ENCODE data around the gene AUTS2.
A peak's percentile ranks its signal among the peaks of the same experiment; 100 is the strongest.

Gene AUTS2

DNA sequence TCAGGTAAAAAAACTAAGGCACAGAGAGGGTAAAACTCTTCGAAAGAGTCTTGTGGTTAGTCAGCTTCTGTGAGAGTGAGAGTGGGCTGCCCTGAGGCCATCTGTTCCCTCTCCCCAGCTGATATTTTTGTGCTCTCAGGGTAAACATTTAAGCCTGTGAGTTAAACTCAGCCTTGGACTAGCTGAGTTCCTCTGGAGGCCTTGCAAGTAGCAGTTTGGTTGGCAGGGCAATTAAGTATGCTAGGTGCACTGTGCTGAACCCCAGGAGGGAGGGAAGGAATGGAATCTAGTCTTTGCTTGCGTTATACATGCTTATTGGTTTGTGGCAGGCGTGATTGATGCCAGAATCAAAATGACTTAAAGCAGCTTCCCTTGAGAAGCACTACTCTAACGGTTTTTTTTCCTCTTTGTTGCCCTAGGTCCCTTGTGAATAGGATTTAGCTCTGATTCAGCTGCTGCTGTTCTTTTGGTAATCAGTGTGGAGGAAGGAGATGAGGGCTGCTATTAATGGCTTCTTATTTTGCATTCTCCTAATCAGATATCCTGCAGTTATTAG lies 140.2 kb downstream of the AUTS2 start:
- no peak for DNase-seq

DNA sequence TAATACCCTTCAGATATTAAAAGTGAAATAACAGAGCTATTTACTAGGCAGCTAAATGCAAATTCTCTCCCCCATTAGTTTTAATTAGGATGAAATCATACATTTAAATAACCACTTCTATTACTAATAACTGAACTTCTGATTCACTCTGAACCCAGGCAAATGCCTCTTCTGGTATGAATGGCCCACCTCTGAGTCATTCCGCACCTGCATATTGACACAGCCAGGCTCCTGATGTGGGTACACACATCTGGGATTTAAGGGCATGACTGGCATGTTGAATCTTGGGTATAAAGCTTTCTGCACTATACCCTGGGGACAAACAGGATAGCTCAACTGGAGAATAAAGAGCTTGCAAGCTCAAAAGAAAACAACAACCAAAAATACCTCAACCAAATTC lies 140.9 kb downstream of the AUTS2 start:
- DNase-seq = peak; percentile 13

DNA sequence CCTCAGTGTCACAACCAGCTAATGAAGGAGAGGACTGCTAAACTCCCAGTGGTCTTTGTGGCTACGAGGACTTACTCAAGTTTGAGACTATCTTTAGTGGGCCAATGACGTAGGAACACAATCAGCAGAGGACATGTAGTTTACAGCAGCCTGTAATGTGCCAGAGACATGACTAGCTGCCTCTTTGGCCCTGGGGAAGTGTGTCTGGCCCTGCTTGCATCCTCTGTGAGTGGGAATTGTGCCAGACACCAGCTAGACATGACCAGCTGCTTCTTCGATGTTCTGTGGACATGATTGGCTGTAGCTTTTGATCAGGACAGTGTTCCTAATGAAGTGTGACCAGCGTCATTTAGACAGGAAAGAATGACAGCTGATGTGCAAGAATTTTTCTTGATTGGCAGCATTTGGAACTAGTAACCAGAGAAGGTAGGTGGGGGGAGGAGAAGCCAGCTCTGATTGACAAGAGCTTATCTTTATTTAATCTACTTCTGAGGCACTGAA lies 141.7 kb downstream of the AUTS2 start:
- no peak for DNase-seq

DNA sequence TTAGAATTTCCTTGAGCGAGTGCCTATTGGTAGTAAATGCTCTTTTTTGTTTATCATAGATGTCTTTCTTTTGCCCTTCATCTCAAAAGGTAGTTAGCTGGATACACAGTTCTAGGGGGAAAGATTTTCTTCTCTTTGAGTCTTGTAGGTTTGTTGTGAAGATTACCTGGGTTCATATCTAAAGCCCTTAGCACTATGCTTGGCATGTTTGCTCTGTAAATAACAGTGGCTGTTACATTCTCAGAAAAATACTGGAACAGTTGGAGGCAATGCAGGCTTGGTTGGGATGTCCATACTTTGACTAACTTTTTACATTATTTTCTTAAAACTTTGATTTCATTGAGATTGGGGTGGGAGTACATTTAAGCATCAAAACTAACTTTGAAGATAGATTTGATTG lies 144.0 kb downstream of the AUTS2 start:
- DNase-seq = no peak

DNA sequence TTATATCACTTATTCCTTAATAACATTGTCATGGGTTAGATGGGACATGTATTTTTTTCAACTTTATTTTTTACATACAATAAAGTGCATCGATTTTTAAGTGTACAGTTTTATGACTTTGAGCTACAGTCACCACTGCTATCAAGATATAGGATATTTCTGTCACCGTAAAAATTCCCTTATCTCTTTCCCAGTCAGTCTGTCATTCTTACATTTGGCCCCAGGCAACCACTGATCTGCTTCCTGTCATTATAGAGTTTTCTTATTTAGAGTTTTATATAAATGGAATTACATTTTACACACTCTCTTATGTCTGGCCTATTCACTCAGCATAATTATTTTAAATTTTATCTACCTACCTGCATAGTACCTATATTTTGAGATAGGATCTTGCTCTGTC lies 145.2 kb downstream of the AUTS2 start:
- no peak for DNase-seq

DNA sequence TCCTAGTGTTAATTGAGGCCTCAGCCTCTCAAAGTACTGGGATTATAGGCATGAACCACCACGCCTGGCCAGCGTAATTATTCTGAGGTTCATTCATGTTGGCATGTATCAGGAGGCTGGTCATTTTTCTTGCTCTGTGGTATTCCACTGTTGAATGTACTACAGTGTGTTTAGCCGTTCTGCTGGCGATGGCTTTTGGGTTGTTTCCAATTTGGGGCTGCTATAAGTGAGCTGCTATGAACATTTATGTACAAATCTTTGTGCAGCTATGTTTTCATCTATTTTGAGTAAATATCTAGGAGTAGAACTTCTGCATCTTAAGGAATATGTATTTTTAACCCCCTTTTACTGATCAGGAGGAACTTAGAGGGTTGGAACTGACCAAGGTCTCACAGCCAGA lies 145.8 kb downstream of the AUTS2 start:
- no peak for DNase-seq

DNA sequence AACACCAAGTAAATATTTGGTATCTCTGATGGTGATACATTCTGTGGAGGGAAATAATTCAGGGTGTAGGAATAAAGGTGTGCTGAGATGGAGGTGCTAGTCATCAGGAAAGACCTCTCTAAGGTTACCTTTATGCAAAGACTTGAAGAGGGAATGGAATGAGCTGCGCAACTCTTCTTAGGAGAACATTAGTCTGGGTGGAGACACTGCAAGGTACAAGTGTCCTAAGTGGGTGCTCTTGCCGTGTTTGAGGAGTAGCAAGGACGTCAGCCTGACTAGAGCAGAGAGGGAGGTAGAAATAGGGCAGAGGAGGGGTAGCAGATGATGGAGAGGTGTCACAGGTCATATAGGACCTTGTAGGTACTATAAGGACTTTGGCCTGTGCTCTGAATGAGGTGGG lies 148.1 kb downstream of the AUTS2 start:
- DNase-seq = no peak

DNA sequence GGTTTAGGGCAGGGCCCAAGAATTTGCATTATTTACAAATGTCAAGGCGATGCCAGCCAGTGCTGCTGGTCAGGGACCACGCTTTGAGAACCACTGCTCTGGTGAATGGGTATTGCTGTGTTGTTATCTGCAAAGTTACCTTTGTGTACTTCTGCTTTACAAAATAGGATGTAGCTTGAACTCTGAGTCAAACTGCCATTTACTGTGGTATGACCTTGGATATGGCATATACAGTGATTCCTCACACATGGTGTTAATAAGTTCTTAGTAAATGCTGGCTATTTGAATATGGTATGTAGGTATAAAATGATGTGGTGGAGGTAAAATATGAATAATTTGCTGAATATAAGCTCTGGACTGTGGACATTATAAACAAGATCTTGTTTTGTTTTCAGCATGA lies 148.9 kb downstream of the AUTS2 start:
- no peak for DNase-seq

DNA sequence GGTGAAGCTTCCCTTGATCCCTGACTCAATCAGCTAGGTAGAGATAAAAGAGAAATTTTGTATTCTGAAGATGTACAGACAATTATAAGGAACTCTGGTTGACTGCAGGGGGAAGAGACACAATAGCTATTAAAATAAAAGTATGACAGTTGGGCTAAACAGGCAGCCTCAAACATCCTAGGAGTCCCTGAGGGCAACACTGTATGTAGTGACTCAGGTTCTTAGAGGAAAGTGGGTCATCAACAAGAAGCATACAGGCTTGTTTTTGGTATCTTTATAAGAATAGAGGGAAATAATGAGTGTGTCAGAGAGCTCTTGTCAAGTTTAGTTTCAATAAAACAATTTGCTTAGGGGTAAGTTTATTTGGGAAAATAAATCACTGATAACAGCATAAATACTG lies 150.3 kb downstream of the AUTS2 start:
- DNase-seq = no peak

DNA sequence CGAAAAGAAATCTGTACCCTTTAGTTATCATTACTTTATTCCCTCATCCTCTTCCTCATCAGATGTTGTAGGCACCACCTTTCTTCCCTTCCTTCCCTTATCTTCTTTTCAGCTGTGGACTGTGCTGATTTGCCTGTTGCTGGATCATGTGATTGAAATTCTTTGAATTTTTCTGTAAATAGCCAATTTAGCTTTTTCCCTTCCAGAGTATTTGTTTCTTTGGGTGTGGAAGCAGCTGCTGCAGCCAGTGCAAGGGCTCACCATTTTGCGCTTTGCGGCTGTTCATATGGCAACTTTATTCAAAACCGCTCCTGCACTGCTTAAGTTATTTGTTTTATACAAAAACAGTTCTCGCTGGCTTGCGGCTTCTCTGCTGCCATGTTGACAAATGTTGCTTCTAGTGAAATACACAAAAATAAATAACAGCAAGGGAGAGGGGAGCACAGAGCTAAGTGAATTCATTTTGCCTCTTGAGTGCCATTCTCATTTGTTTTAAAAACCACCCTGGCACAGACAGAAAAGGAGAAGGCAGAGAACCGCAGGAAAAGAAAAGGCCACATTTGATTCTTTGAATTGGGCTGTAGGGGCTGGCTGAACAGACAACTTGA lies 151.2 kb downstream of the AUTS2 start:
- no peak for DNase-seq

DNA sequence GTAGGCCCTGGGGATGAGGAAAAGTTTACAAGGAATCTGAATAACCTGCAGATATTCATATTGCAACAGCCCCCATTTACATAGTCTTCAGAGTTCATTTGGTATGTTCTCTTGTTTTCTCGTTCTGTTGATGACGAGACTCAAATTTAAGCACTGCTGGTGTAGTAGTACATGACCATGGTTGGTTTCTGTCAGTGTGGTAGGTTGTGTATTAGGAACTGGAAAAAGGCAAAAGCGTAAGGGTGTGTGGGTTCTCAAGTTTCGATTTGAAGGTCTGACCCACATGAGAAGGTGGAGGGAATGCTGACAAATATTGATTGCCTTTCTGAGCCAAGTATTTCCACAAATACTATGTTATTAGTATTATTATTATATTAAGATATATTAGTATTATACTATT lies 151.7 kb downstream of the AUTS2 start:
- no peak for DNase-seq

DNA sequence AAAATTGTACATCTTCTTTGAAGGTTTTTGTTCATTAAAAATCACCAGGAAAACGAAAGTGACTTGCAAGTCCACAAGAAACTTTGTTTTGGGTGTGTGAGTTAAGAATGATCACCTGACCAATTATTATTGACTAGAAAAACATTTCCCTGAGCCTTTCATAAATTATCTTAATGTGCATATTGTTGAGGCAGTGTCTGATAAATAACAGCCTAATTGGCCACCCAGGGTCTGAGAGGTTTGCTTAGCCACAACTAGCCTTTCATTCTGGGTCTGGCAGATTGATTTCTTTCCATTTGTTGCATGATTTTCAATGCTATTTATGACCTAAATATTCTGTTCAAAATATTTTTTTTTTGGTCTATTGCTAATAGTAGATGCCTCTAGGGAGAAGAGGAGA lies 152.8 kb downstream of the AUTS2 start:
- no peak for DNase-seq

DNA sequence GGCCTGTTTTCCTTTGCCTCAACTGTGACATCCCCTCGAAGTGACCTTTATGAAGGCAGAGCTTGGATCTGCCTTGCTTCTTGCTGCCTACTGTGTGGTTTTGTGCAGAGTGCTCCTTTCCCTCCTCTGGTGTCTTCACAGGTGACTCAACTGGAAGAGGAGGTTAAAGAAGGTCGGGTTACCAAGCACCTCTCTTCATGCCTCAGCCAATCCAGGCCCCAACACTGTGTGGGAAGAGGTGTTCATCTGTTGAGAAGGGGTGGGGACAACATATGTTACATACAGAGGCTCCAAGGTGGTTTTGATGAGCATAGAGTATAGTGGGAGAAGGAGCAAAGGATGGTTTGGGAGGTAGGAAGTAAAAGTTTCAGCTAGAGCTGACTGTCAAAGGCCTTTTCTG lies 155.7 kb downstream of the AUTS2 start:
- DNase-seq = no peak

DNA sequence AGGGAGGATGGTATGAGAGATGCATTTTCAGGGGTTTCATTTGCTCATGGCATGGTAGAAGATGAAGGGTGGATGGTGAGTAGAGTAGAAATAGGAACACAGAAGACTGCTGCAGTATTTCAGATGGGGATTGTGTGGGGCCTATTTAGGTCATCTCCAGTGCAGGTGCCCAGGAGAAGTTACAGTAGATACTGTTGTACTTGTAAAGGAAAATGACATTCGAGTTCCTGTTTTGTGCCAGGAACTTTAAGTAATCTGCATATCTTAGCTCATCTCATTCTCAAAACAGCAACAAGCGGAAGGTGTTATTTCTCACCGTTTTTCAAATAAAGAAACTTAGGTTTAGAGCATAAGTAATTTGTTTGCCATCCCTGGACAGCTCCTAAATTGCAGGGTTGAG lies 156.2 kb downstream of the AUTS2 start:
- no peak for DNase-seq

DNA sequence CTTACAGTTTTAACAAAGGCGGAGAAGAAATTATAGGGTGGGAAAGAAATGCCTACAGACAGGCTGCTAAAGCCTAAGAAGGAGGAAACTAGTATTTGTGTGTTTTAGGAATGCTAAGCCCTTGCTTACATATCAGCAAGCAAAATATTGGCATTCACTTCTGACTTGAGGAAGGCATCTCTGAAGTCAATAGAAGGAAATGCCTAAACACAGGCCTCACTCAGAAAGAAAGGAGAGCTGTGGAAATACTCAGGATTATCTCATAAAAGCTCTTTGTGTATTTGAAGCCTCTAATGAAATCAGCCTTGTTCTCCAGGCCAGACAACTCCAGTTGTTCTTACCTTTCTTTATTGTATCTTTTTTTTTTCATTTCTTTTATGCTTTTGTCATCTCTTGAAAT lies 158.0 kb downstream of the AUTS2 start:
- no peak for DNase-seq

DNA sequence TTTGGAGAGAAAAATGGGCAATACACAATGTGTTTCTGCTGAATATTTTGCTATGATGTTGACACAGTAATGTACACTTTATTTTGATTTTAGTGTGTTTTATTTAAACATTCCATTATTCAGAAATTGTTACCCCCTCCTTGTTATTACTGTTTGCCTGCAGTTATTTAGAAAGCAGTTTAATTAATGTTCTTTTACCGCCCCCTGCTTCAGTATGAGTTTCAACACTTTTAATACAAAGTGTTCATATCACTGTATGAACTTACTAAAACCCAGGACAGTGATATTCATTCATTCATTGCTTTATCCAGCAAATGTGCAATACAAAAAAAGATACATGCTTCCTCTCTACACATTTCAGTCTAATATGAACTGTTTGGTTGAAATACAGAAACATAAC lies 159.3 kb downstream of the AUTS2 start:
- no peak for DNase-seq

DNA sequence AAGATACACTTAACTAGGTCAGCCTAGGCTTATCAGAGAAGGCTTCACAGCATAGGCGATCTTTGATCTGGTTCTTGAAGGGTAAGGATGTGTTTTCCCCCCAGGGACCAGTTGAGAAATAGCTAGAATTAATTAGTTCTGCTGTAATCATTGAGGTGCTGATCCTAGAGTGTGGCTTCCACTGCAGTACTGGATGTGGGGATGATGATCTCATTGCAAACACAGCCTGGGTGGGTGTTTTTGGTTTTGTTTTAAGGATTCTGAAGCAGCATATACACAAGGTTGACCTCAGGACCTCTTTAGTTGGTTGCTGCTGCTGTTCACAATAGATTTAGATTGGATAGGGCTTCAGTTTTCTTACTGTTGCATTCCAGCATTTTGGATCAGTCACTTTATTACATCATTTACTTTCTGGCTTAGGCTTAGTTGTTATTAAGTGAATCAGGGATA lies 159.7 kb downstream of the AUTS2 start:
- no peak for DNase-seq

DNA sequence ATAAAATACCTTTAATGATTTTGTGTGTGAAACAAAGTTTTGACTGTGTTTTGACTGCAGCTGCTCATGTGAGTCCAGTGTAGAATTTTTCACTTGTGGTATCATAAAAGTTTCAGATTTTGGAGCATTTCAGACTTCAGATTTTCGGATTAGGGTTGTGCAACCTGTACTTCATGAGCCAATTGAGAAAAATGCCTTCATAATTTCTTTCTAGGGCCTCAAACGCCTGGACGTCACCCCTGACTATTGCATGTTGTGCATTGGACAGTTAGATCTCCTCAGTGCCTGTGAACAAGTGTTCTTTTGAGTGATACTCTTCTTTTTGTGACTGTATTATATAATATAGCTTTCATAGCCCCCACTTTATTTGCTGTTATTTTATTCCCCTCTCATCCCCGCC lies 161.1 kb downstream of the AUTS2 start:
- DNase-seq = no peak

DNA sequence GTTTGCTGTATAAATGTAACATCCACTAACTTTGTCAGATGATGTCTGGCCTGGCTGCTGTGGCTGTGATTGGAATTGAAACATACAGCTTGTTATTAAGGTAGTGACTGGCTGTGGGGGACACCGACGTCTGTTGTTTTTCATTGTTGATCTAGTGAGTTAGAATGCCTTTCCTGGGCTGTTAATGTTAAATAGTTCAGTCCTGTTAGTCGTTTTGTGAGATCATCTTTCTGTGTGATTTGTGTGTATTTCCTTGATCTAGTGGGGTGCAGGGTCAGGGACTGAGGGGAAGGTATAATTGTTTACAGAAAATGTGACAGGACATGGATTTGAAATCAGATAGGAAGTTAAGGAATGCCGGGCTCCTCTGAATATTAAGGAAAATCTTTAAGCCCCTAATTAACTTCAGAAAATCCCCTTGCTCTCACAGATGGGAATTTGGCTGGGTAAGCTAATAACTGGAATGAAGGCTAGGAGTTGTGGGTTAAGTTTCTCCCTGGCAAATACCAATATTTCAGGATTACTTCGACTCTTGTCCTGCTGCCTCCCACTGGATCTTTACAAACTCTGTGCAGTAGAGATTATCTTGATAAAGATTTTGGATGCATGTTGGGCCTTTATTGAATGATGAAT lies 163.1 kb downstream of the AUTS2 start:
- no peak for DNase-seq

DNA sequence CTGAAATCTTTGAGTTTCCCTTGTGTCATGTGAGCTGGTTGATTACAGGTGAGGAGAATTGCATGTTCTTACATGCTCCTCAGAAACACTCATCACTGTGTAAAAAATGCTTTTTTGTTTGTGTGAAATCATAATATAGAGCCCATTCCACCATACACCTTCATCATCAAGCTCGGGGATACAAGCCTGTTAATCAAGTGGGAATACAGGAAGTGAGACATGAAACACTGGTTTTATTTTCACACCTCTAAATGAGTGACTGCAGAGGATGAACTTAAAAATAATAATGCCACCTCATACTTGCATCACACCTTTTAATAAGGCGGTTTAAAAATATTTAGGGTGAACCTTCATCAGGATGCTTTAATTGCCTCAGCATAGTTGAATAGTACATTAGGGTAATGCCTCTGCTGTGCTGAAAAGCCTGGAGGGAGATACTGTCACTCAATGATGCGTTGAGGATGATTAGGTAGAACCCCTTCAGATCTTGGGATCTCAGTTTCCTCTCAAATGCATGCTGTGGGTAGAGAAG lies 164.6 kb downstream of the AUTS2 start:
- no peak for DNase-seq

DNA sequence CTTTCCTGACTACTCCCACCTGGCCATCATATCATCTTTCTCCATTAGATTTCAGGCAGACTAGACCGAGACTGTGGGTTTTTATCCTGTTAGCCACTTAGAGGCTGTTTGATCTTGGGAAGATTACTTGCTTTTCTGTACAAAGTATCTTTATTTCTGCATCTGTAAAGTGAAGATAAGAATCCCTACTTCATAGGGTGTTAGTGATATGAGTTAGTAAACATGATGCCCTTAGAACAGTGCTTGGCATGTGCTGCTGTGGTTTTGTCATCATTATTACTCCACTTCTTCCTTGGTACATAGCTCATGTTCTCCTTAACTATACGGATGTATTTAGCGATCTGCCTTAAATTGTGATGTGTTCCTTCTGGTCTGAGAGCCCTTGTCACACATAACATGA lies 165.2 kb downstream of the AUTS2 start:
- no peak for DNase-seq

DNA sequence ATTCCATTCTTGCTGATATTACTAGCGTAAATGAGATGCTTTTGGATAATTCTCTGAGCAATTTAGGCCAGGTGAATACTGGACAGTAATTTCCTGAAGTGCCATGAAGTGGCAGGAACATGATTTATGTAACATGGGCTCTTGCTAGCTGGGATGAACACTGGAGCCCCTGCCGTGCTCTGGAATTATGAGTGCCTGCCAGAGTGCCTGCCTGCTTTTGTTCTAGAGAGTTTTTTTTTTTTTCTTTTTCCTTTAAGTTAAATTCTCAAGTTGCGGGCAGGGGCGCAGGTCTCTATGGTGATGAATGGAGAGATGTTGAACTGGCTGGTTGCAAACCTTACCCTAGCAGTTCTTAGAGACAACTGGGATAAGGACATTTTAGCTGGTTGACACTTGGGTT lies 165.9 kb downstream of the AUTS2 start:
- no peak for DNase-seq

DNA sequence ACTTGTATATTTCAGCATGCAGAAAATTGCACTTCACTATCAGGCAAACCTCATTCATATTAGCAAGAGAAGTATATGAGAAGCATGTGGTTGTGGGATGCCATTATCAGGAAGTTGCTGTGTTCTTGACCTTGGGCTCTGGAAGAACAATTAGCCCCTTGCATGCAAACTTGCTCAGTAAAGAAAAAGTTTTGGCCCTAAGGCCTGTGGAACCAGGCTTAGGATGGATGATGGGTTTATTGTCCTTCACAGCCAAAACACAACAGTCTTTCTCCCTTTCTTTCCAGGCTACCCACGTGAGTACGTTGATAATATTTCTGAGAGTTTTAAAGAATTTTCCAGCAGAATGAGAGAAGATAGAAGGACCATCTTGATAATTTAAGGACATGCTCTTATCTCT lies 166.4 kb downstream of the AUTS2 start:
- DNase-seq = no peak

DNA sequence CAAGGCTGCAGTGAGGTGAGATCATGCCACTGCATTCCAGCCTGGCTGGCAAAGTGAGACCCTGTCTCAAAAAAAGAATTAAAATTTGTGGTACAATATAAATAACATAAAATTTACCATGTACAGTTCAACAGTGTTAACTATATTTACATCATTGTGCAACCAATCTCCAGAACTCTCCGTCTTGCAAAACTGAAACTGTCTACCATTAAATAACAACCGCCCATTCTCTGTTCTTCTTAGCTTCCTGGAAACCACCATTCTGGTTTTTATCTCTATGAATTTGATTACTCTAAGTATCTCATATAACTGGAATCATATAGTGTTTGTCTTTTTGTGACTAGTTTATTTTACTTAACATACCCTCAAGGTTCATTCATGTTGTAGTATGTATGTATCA lies 167.6 kb downstream of the AUTS2 start:
- DNase-seq = no peak
